GM12878 (cell line): ENCODE data around the gene STXBP5. TPM values are rescaled to one million over a fixed set of nuclear protein-coding genes. Genes with fewer than 3 reads are reported as not detected.

Experiments
- ATAC-seq: fragments of 200-7000 bp; cut with Tn5 transposase; 3 replicates; pipeline ENCODE4 v1.9.1; 2020; ENCODE audit warnings: mild to moderate bottlenecking, moderate library complexity
- BruUV-seq: library from RNA; stranded (reverse); fragments of 400-500 nt; replicated peaks from 2 replicates; lab custom pipeline; 2021; lab: Mats Ljungman, UMichigan
- CTCF ChIA-PET: fragments of 300-600 bp; sonication (Branson Sonifier 250); formaldehyde crosslinking; extraction: SDS; loops from one replicate; lab custom pipeline; 2021; ENCODE audit warnings: inconsistent platforms; lab: Yijun Ruan, JAX
- POLR2A ChIA-PET: fragments of 350-600 bp; formaldehyde crosslinking; extraction: SDS; loops from one replicate; lab custom pipeline; 2021; ENCODE audit warnings: inconsistent platforms; lab: Charles Lee
- RAD21 ChIA-PET: fragments of 300-600 bp; sonication (Branson Sonifier 250); formaldehyde crosslinking; loops from one replicate; lab custom pipeline; 2023; ENCODE audit warnings: antibody characterized with exemption; ENCODE audit not compliant: unreplicated experiment; lab: Charles Lee
- SMC1A ChIA-PET: fragments of 300-600 bp; sonication (Branson Sonifier 250); formaldehyde crosslinking; loops from one replicate; lab custom pipeline; 2023; ENCODE audit not compliant: unreplicated experiment, uncharacterized antibody; lab: Charles Lee
- DNase-seq: peaks from one replicate; pipeline ENCODE4 v3.0.0-alpha.2; 2011; ENCODE audit warnings: low read depth, low spot score
- FAIRE-seq: peaks from 3 replicates; lab custom pipeline; 2011; peaks lifted over from hg19 to GRCh38; lab: Jason Lieb, UNC
- H2AFZ ChIP-seq: 2 replicates; pipeline ENCODE4 v1.6.0; 2011; ENCODE audit warnings: low read depth, low read length, control low read depth; ENCODE audit not compliant: control insufficient read depth
- H3K27ac ChIP-seq: 2 replicates; pipeline ENCODE4 v1.5.1; 2011; ENCODE audit warnings: control low read depth; ENCODE audit not compliant: control insufficient read depth, insufficient read depth
- H3K27me3 ChIP-seq, 2 experiments: replicated peaks in 1 of 2; 2 replicates each; pipeline versions ENCODE4 v1.6.0 to v1.6.1; 2011; ENCODE audit warnings: low read length in 1 of 2; ENCODE audit not compliant: control insufficient read depth in 2 of 2, insufficient read depth in 2 of 2
- H3K36me3 ChIP-seq, 2 experiments: 2 replicates each; pipeline ENCODE4 v1.5.1; 2011; ENCODE audit warnings: low read length in 1 of 2; ENCODE audit not compliant: control insufficient read depth in 2 of 2, insufficient read depth in 2 of 2
- H3K4me1 ChIP-seq: 2 replicates; pipeline ENCODE4 v1.6.1; 2011; ENCODE audit warnings: mild to moderate bottlenecking, low read length, moderate library complexity, mixed read lengths; ENCODE audit not compliant: control insufficient read depth, insufficient read depth
- H3K4me2 ChIP-seq: 2 replicates; pipeline ENCODE4 v1.6.0; 2011; ENCODE audit warnings: control low read depth; ENCODE audit not compliant: control insufficient read depth, insufficient read depth
- H3K4me3 ChIP-seq: fragments of 200-600 bp; sonication (generic); 2 replicates; pipeline ENCODE4 v1.5.1; 2016
- H3K79me2 ChIP-seq: 2 replicates; pipeline ENCODE4 v1.6.0; 2011; ENCODE audit warnings: low read length; ENCODE audit not compliant: control insufficient read depth, insufficient read depth
- H3K9ac ChIP-seq: 2 replicates; pipeline ENCODE4 v1.8.0; 2011; ENCODE audit warnings: low read length, control low read depth, mixed read lengths; ENCODE audit not compliant: control insufficient read depth, insufficient read depth
- H3K9me3 ChIP-seq: replicated peaks from 3 replicates; pipeline ENCODE4 v1.5.1; 2011; ENCODE audit warnings: mild to moderate bottlenecking, low read length; ENCODE audit not compliant: control insufficient read depth, insufficient read depth
- H4K20me1 ChIP-seq: 2 replicates; pipeline ENCODE4 v1.6.0; 2011; ENCODE audit not compliant: control insufficient read depth, insufficient read depth
- BCLAF1 ChIP-seq: fragments of 450-650 bp; IDR thresholded peaks from 2 replicates; pipeline ENCODE4 v1.6.1; 2017; ENCODE audit warnings: antibody characterized with exemption, mild to moderate bottlenecking, moderate library complexity
- CHD1 ChIP-seq: IDR thresholded peaks from 2 replicates; pipeline ENCODE4 v1.6.1; 2012; ENCODE audit warnings: low read depth, low read length, improper control_type of control experiment
- EP300 ChIP-seq, 2 experiments: fragments of 150-350 bp in 1 of 2; IDR thresholded peaks; 2 replicates each; pipeline ENCODE4 v1.6.1; 2011 to 2012; ENCODE audit warnings: low read depth in 2 of 2, low read length in 2 of 2, borderline replicate concordance in 1 of 2, improper control_type of control experiment in 1 of 2, inconsistent platforms in 1 of 2; ENCODE audit not compliant: control insufficient read depth in 1 of 2
- MYC ChIP-seq: IDR thresholded peaks from 2 replicates; pipeline ENCODE4 v1.6.1; 2011; ENCODE audit warnings: mild to moderate bottlenecking, low read length, moderate library complexity, inconsistent platforms; ENCODE audit not compliant: insufficient read depth, insufficient replicate concordance, insufficient read length, severe bottlenecking
- PAX8 ChIP-seq: fragments of 450-650 bp; IDR thresholded peaks from 2 replicates; pipeline ENCODE4 v1.6.1; 2017; ENCODE audit warnings: mild to moderate bottlenecking, moderate library complexity
- SIX5 ChIP-seq: IDR thresholded peaks from 2 replicates; pipeline ENCODE4 v1.6.1; 2011; ENCODE audit warnings: mild to moderate bottlenecking, low read depth, low read length, moderate library complexity; ENCODE audit not compliant: severe bottlenecking
- ZSCAN29 ChIP-seq: fragments of 450-650 bp; IDR thresholded peaks from 2 replicates; pipeline ENCODE4 v1.6.1; 2017; ENCODE audit warnings: mild to moderate bottlenecking, moderate library complexity
- WGBS: methylation state at CpG from one replicate; pipeline ENCODE4 v1.1.6; 2016; ENCODE audit warnings: low lambda C conversion rate; ENCODE audit not compliant: insufficient replicate concordance, insufficient coverage; ENCODE audit errors: missing lambda C conversion rate; 5-methylcytosine and 5-hydroxymethylcytosine counted together
- in situ Hi-C: fragments of 300-500 bp; cut with MboI; formaldehyde crosslinking; loops from 9 replicates; pipeline ENCODE4 v1.14.3; 2018; ENCODE audit warnings: mixed read lengths
- intact Hi-C: fragments of 100-400 bp; cut with micrococcal nuclease; formaldehyde crosslinking; loops from one replicate; pipeline ENCODE4 v1.14.2; 2022; ENCODE audit not compliant: unreplicated experiment
- polyA plus RNA-seq, 11 experiments: library from polyadenylated mRNA; depleted of rRNA in 4 of 11; unstranded in 6 of 11; stranded (reverse) in 5 of 11; fragments of >200 nt; fragmentation: Nextera tagmentation in 4 of 11; fragmentation: Illumina TruSeq in 1 of 11; extraction: Ambion mirVana in 4 of 11; extraction: Trizol in 1 of 11; gene quantifications; 1 replicate in 1 of 11; 2 replicates in 10 of 11; pipeline versions ENCODE4 v1.2.1 to v1.2.3, GENCODE V29; 2011 to 2016; ENCODE audit warnings: inconsistent platforms in 2 of 11, missing spikeins in 2 of 11, low read depth in 1 of 11
- total RNA-seq, 4 experiments: library from RNA; depleted of rRNA in 3 of 4; stranded (reverse); fragments of >200 nt in 3 of 4; fragmentation: Illumina TruSeq in 1 of 4; extraction: Trizol in 1 of 4; gene quantifications; 2 replicates each; pipeline versions ENCODE4 v1.2.1 to v1.2.3, GENCODE V29; 2013 to 2021
- TF ChIP-seq, protein P1 (sequence below): fragments of 450-650 bp; IDR thresholded peaks from 2 replicates; pipeline ENCODE4 v1.6.1; 2017; ENCODE audit warnings: mild to moderate bottlenecking, moderate library complexity
- TF ChIP-seq, protein P2 (sequence below): fragments of 450-650 bp; IDR thresholded peaks from 2 replicates; pipeline ENCODE4 v1.6.1; 2017; ENCODE audit warnings: mild to moderate bottlenecking, moderate library complexity
- TF ChIP-seq, protein P3 (sequence below): IDR thresholded peaks from 2 replicates; pipeline ENCODE4 v1.6.1; 2012; ENCODE audit warnings: low read depth, low read length, improper control_type of control experiment

Gene STXBP5
- total and polyA plus RNA-seq, 10 of the 15 experiments (the other 5 are each of a cell fraction or from before 2014, with no cell fraction given) = 1.4 to 13.2 (median 8.4) TPM

GRCh38 chr6:147227770-147228320 is 23.6 kb downstream of the STXBP5 start:
- no TSS peak for BruUV-seq
- CTCF ChIA-PET = no interaction called here
- WGBS = 46% methylated on average over 1 of the region's 1 CpG
- Histone ChIP-seq H2AFZ (no peak overlapping the region), H3K4me1 (no peaks in the 10 kb centered on the region), H3K4me3 (no peak overlapping the region), H3K9me3 (no peaks in the 10 kb centered on the region), H3K79me2 (no peaks in the 10 kb centered on the region), H3K27ac (no peak overlapping the region), H3K9ac (no peak overlapping the region), H3K36me3 (no peaks in the 10 kb centered on the region; a peak in 1 of 4 replicates), H4K20me1 (no peaks in the 10 kb centered on the region), H3K4me2 (no peak overlapping the region), H3K27me3 (no peaks in the 10 kb centered on the region)
- in situ Hi-C loops (no loop called here), intact Hi-C loops (no loop called here)
- DNase-seq (no peak), ATAC-seq (no peak), FAIRE-seq (no peak)
- RAD21 ChIA-PET = no interaction called here
- POLR2A ChIA-PET = no interaction called here
- TF ChIP-seq, protein P1, sequence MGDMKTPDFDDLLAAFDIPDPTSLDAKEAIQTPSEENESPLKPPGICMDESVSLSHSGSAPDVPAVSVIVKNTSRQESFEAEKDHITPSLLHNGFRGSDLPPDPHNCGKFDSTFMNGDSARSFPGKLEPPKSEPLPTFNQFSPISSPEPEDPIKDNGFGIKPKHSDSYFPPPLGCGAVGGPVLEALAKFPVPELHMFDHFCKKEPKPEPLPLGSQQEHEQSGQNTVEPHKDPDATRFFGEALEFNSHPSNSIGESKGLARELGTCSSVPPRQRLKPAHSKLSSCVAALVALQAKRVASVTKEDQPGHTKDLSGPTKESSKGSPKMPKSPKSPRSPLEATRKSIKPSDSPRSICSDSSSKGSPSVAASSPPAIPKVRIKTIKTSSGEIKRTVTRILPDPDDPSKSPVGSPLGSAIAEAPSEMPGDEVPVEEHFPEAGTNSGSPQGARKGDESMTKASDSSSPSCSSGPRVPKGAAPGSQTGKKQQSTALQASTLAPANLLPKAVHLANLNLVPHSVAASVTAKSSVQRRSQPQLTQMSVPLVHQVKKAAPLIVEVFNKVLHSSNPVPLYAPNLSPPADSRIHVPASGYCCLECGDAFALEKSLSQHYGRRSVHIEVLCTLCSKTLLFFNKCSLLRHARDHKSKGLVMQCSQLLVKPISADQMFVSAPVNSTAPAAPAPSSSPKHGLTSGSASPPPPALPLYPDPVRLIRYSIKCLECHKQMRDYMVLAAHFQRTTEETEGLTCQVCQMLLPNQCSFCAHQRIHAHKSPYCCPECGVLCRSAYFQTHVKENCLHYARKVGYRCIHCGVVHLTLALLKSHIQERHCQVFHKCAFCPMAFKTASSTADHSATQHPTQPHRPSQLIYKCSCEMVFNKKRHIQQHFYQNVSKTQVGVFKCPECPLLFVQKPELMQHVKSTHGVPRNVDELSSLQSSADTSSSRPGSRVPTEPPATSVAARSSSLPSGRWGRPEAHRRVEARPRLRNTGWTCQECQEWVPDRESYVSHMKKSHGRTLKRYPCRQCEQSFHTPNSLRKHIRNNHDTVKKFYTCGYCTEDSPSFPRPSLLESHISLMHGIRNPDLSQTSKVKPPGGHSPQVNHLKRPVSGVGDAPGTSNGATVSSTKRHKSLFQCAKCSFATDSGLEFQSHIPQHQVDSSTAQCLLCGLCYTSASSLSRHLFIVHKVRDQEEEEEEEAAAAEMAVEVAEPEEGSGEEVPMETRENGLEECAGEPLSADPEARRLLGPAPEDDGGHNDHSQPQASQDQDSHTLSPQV = no peak
- TF ChIP-seq CHD1 = no peak
- TF ChIP-seq SIX5 = no peak
- TF ChIP-seq, protein P2, sequence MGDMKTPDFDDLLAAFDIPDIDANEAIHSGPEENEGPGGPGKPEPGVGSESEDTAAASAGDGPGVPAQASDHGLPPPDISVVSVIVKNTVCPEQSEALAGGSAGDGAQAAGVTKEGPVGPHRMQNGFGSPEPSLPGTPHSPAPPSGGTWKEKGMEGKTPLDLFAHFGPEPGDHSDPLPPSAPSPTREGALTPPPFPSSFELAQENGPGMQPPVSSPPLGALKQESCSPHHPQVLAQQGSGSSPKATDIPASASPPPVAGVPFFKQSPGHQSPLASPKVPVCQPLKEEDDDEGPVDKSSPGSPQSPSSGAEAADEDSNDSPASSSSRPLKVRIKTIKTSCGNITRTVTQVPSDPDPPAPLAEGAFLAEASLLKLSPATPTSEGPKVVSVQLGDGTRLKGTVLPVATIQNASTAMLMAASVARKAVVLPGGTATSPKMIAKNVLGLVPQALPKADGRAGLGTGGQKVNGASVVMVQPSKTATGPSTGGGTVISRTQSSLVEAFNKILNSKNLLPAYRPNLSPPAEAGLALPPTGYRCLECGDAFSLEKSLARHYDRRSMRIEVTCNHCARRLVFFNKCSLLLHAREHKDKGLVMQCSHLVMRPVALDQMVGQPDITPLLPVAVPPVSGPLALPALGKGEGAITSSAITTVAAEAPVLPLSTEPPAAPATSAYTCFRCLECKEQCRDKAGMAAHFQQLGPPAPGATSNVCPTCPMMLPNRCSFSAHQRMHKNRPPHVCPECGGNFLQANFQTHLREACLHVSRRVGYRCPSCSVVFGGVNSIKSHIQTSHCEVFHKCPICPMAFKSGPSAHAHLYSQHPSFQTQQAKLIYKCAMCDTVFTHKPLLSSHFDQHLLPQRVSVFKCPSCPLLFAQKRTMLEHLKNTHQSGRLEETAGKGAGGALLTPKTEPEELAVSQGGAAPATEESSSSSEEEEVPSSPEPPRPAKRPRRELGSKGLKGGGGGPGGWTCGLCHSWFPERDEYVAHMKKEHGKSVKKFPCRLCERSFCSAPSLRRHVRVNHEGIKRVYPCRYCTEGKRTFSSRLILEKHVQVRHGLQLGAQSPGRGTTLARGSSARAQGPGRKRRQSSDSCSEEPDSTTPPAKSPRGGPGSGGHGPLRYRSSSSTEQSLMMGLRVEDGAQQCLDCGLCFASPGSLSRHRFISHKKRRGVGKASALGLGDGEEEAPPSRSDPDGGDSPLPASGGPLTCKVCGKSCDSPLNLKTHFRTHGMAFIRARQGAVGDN = no peak
- TF ChIP-seq, protein P3, sequence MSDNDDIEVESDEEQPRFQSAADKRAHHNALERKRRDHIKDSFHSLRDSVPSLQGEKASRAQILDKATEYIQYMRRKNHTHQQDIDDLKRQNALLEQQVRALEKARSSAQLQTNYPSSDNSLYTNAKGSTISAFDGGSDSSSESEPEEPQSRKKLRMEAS = no peak
- no peak for TF ChIP-seq MYC
- no peak for TF ChIP-seq PAX8
- no peak for TF ChIP-seq BCLAF1
- TF ChIP-seq ZSCAN29 = no peak
- TF ChIP-seq EP300 (IDR thresholded peaks at IDR 0.05; ENCODE audit: borderline replicate concordance in 1 of 2, control insufficient read depth in 1 of 2, low read depth in 2 of 2, low read length in 2 of 2) = no peak
- SMC1A ChIA-PET = no interaction called here
